K562 (cell line): ENCODE data around the gene GLYATL3. TPM values are rescaled to one million over a fixed set of nuclear protein-coding genes. Genes with fewer than 3 reads are reported as not detected.

Source experiments
- ATF7 ChIP-seq: fragments of 450-650 bp; IDR thresholded peaks from 2 replicates; pipeline ENCODE4 v1.7.1; 2014; ENCODE audit warnings: mild to moderate bottlenecking, moderate library complexity
- BCL6 ChIP-seq: fragments of 250-450 bp; sonication (Bioruptor Pico); IDR thresholded peaks from 2 replicates; pipeline ENCODE4 v1.4.0; 2020
- CREB3 ChIP-seq: fragments of 450-650 bp; conservative IDR thresholded peaks from 2 replicates; pipeline ENCODE4 v1.6.1; 2016; ENCODE audit warnings: missing genetic modification characterization, low read depth, mild to moderate bottlenecking, missing compliant biosample characterization, moderate library complexity
- ERF ChIP-seq: fragments of 450-650 bp; formaldehyde crosslinking; IDR thresholded peaks from 2 replicates; pipeline ENCODE4 v1.4.0; 2020; ENCODE audit warnings: mild to moderate bottlenecking, mixed read lengths
- ETV1 ChIP-seq: fragments of 450-650 bp; conservative IDR thresholded peaks from 2 replicates; pipeline ENCODE4 v1.6.1; 2016; ENCODE audit warnings: missing genetic modification characterization, control low read depth, low read depth, missing compliant biosample characterization
- FOXK1 ChIP-seq: sonication (generic); formaldehyde crosslinking; IDR thresholded peaks from 2 replicates; pipeline ENCODE4 v1.8.0; 2022; ENCODE audit warnings: missing genetic modification reagents, mild to moderate bottlenecking, borderline replicate concordance
- HEY1 ChIP-seq: fragments of 250-450 bp; sonication (Bioruptor Pico); IDR thresholded peaks from 2 replicates; pipeline ENCODE4 v1.5.0; 2020; ENCODE audit warnings: mild to moderate bottlenecking, moderate library complexity, borderline replicate concordance
- JUND ChIP-seq, 2 experiments: IDR thresholded peaks; 2 replicates in 1 of 2; 3 replicates in 1 of 2; pipeline ENCODE4 v1.6.1; 2011; ENCODE audit warnings: borderline replicate concordance in 2 of 2, low read depth in 2 of 2, low read length in 2 of 2, improper control_type of control experiment in 1 of 2, missing biosample characterization in 1 of 2, missing genetic modification characterization in 1 of 2, missing genetic modification reagents in 1 of 2
- KAT7 ChIP-seq: sonication (generic); formaldehyde crosslinking; IDR thresholded peaks from 2 replicates; pipeline ENCODE4 v1.8.0; 2022; ENCODE audit warnings: missing genetic modification reagents, mild to moderate bottlenecking, borderline replicate concordance
- KLF13 ChIP-seq: fragments of 450-650 bp; IDR thresholded peaks from 2 replicates; pipeline ENCODE4 v1.6.1; 2016; ENCODE audit warnings: missing genetic modification characterization, low read depth, mild to moderate bottlenecking, missing compliant biosample characterization, moderate library complexity, borderline replicate concordance
- MECOM ChIP-seq: fragments of 250-450 bp; sonication (Bioruptor Pico); IDR thresholded peaks from 2 replicates; pipeline ENCODE4 v1.8.0; 2022; ENCODE audit warnings: inconsistent platforms
- NELFE ChIP-seq: IDR thresholded peaks from 2 replicates; pipeline ENCODE4 v1.6.1; 2011; ENCODE audit warnings: mild to moderate bottlenecking; ENCODE audit not compliant: insufficient read depth, insufficient read length
- NR2C2 ChIP-seq, 2 experiments: fragments of 200-800 bp in 1 of 2; sonication (Bioruptor generic) in 1 of 2; sonication (generic) in 1 of 2; formaldehyde crosslinking in 1 of 2; IDR thresholded peaks; 2 replicates each; pipeline versions ENCODE4 v1.6.1 to v1.8.0; 2016 to 2022; ENCODE audit warnings: mild to moderate bottlenecking in 1 of 2, missing compliant biosample characterization in 1 of 2, missing genetic modification characterization in 1 of 2, missing genetic modification reagents in 1 of 2
- PPARD ChIP-seq: fragments of 250-450 bp; sonication (Bioruptor Pico); IDR thresholded peaks from 2 replicates; pipeline ENCODE4 v1.8.0; 2022; ENCODE audit warnings: inconsistent platforms, mild to moderate bottlenecking, moderate library complexity
- SOX6 ChIP-seq: fragments of 450-650 bp; IDR thresholded peaks from 2 replicates; pipeline ENCODE4 v1.6.1; 2014; ENCODE audit warnings: mild to moderate bottlenecking
- TEAD1 ChIP-seq, 2 experiments: fragments of 450-650 bp in 1 of 2; sonication (generic) in 1 of 2; formaldehyde crosslinking; IDR thresholded peaks; 2 replicates each; pipeline versions ENCODE4 v1.4.0 to v1.8.0; 2020 to 2022; ENCODE audit warnings: mild to moderate bottlenecking in 2 of 2, missing genetic modification reagents in 1 of 2
- YY1 ChIP-seq, 3 experiments: IDR thresholded peaks; 2 replicates each; pipeline ENCODE4 v1.6.1; 2011; ENCODE audit warnings: low read length in 2 of 3, mild to moderate bottlenecking in 2 of 3, moderate library complexity in 2 of 3, borderline replicate concordance in 1 of 3, control low read depth in 1 of 3, low read depth in 1 of 3; ENCODE audit not compliant: insufficient read depth in 3 of 3, insufficient replicate concordance in 2 of 3, control insufficient read depth in 1 of 3, insufficient read length in 1 of 3; ENCODE audit errors: extremely low read depth in 1 of 3
- ZNF134 ChIP-seq: fragments of 250-450 bp; sonication (Bioruptor Pico); conservative IDR thresholded peaks from 2 replicates; pipeline ENCODE4 v1.4.0; 2020
- ZNF263 ChIP-seq: sonication (generic); formaldehyde crosslinking; IDR thresholded peaks from 2 replicates; pipeline ENCODE4 v1.8.0; 2022; ENCODE audit warnings: mild to moderate bottlenecking, missing genetic modification reagents, borderline replicate concordance
- ZNF512 ChIP-seq: IDR thresholded peaks from 2 replicates; pipeline ENCODE4 v1.6.1; 2016; ENCODE audit warnings: missing genetic modification characterization, missing compliant biosample characterization
- ZNF518B ChIP-seq: fragments of 250-450 bp; sonication (Bioruptor Pico); IDR thresholded peaks from 2 replicates; pipeline ENCODE4 v1.5.0; 2021; ENCODE audit warnings: mild to moderate bottlenecking, moderate library complexity
- ZNF75A ChIP-seq: fragments of 450-650 bp; formaldehyde crosslinking; IDR thresholded peaks from 2 replicates; pipeline ENCODE4 v1.4.0; 2020; ENCODE audit warnings: mild to moderate bottlenecking
- polyA plus RNA-seq, 8 experiments: library from polyadenylated mRNA; depleted of rRNA in 4 of 8; stranded (reverse) in 5 of 8; unstranded in 3 of 8; fragments of >200 nt; fragmentation: Nextera tagmentation in 2 of 8; fragmentation: Illumina TruSeq in 1 of 8; extraction: Ambion mirVana in 2 of 8; extraction: Trizol in 1 of 8; gene quantifications; 2 replicates each; pipeline versions ENCODE4 v1.2.1 to v1.2.3, GENCODE V29; 2011 to 2014; ENCODE audit warnings: inconsistent platforms in 1 of 8, missing spikeins in 1 of 8
- total RNA-seq, 7 experiments: library from RNA; depleted of rRNA in 6 of 7; stranded (reverse); fragments of >200 nt in 6 of 7; fragmentation: Illumina TruSeq in 2 of 7; extraction: Trizol in 2 of 7; gene quantifications; 2 replicates each; pipeline versions ENCODE4 v1.2.1 to v1.2.3, GENCODE V29; 2011 to 2021; ENCODE audit warnings: low replicate concordance in 1 of 7

Gene GLYATL3
- total and polyA plus RNA-seq, 9 of the 15 experiments (the other 6 are each of a cell fraction or from before 2014, with no cell fraction given): not detected

- no peak for TF ChIP-seq KAT7
- TF ChIP-seq CREB3 (tag): no peak
- TF ChIP-seq FOXK1: no peak
- no peak for TF ChIP-seq ZNF512 (tag)
- TF ChIP-seq ZNF75A (CRISPR knock-in tag): no peak
- peak; percentile 75 for TF ChIP-seq ATF7
- TF ChIP-seq ETV1 (tag): peak; percentile 73
- no peak for TF ChIP-seq KLF13
- no peak for TF ChIP-seq ZNF263 (CRISPR knock-in tag)
- TF ChIP-seq JUND (IDR thresholded peaks at IDR 0.05; ENCODE audit: borderline replicate concordance, low read depth, low read length): peak; percentile 80; the same call in 1 of the 2 replicates
- peak; percentile 87 for TF ChIP-seq JUND (tag; IDR thresholded peaks at IDR 0.05; ENCODE audit: borderline replicate concordance, low read depth, low read length)
- no peak for TF ChIP-seq NR2C2 (CRISPR knock-in tag; IDR thresholded peaks at IDR 0.05)
- no peak for TF ChIP-seq NR2C2 (tag; IDR thresholded peaks at IDR 0.05)
- TF ChIP-seq SOX6: peak; percentile 68
- no peak for TF ChIP-seq ZNF518B
- TF ChIP-seq YY1 (IDR thresholded peaks at IDR 0.05; ENCODE audit: borderline replicate concordance in 1 of 3, control insufficient read depth in 1 of 3, extremely low read depth in 1 of 3, insufficient read depth in 3 of 3, insufficient read length in 1 of 3, insufficient replicate concordance in 2 of 3, low read depth in 1 of 3, low read length in 2 of 3): no peak
- TF ChIP-seq BCL6 (CRISPR knock-in tag): no peak
- no peak for TF ChIP-seq NELFE
- TF ChIP-seq PPARD (CRISPR knock-in tag): no peak
- no peak for TF ChIP-seq ZNF134 (CRISPR knock-in tag)
- no peak for TF ChIP-seq ERF
- no peak for TF ChIP-seq TEAD1 (CRISPR knock-in tag; IDR thresholded peaks at IDR 0.05)
- TF ChIP-seq HEY1: no peak
- TF ChIP-seq MECOM (CRISPR knock-in tag): no peak
Observed at GRCh38 chr6:49541210-49541724, 41.5 kb downstream of the GLYATL3 start (continued).
